SK-N-SH (cell line): Measurements from ENCODE around the gene LTK. TPM values are rescaled to one million over a fixed set of nuclear protein-coding genes. Genes with fewer than 3 reads are reported as not detected.

ENCODE experiments used
- CTCF ChIA-PET: fragments of 300-600, 350-600 bp; formaldehyde crosslinking; extraction: SDS; loops from one replicate; lab custom pipeline; 2021; lab: Yijun Ruan, JAX
- POLR2A ChIA-PET: fragments of 350-600 bp; sonication (Branson Sonifier 250); formaldehyde crosslinking; extraction: SDS; loops from one replicate; lab custom pipeline; 2020; ENCODE audit warnings: antibody characterized with exemption, inconsistent platforms; lab: Yijun Ruan, JAX
- DNase-seq: peaks from one replicate; pipeline ENCODE4 v3.0.0; 2012
- H2AFZ ChIP-seq: fragments of 200-600 bp; sonication (generic); 2 replicates; pipeline ENCODE4 v1.8.1; 2016; ENCODE audit warnings: antibody characterized with exemption, mild to moderate bottlenecking, low read depth
- H3F3A ChIP-seq: fragments of 200-600 bp; sonication (generic); replicated peaks from 2 replicates; pipeline ENCODE3; 2016; ENCODE audit warnings: antibody characterized with exemption, mild to moderate bottlenecking; ENCODE audit not compliant: insufficient read depth
- H3K27ac ChIP-seq, 2 experiments: fragments of 200-500 bp in 1 of 2; fragments of 200-600 bp in 1 of 2; sonication (Bioruptor generic) in 1 of 2; sonication (generic), shearing (Covaris generic) in 1 of 2; 2 replicates each; pipeline versions ENCODE4 v1.5.1 to v1.6.1; 2014 to 2016; ENCODE audit warnings: low read depth in 2 of 2, inconsistent platforms in 1 of 2, low read length in 1 of 2, mild to moderate bottlenecking in 1 of 2, mixed read lengths in 1 of 2
- H3K27me3 ChIP-seq: fragments of 200-600 bp; sonication (generic), shearing (Covaris generic); 2 replicates; pipeline ENCODE4 v1.6.1; 2016; ENCODE audit warnings: mixed run types; ENCODE audit not compliant: insufficient read depth
- H3K36me3 ChIP-seq, 2 experiments: fragments of 200-500 bp in 1 of 2; fragments of 200-600 bp in 1 of 2; sonication (Bioruptor generic) in 1 of 2; sonication (generic) in 1 of 2; replicated peaks in 1 of 2; 2 replicates each; pipeline versions ENCODE3 to v1.5.1; 2014 to 2016; ENCODE audit warnings: low read length in 1 of 2, mild to moderate bottlenecking in 1 of 2; ENCODE audit not compliant: insufficient read depth in 2 of 2, control insufficient read depth in 1 of 2
- H3K4me1 ChIP-seq, 2 experiments: fragments of 200-500 bp in 1 of 2; fragments of 200-600 bp in 1 of 2; sonication (Bioruptor generic) in 1 of 2; sonication (generic), shearing (Covaris generic) in 1 of 2; 2 replicates each; pipeline versions ENCODE4 v1.5.1 to v1.6.1; 2014 to 2016; ENCODE audit warnings: low read depth in 1 of 2, low read length in 1 of 2, mixed run types in 1 of 2; ENCODE audit not compliant: insufficient read depth in 2 of 2, control insufficient read depth in 1 of 2
- H3K4me2 ChIP-seq: fragments of 200-600 bp; sonication (generic), shearing (Covaris generic); 2 replicates; pipeline ENCODE4 v1.6.1; 2017; ENCODE audit warnings: mixed run types
- H3K4me3 ChIP-seq, 2 experiments: fragments of 200-500 bp in 1 of 2; fragments of 200-600 bp in 1 of 2; sonication (Bioruptor generic) in 1 of 2; sonication (generic), shearing (Covaris generic) in 1 of 2; 2 replicates each; pipeline versions ENCODE4 v1.5.1 to v1.8.1; 2014 to 2016; ENCODE audit warnings: low read depth in 2 of 2, inconsistent platforms in 1 of 2, low read length in 1 of 2, mild to moderate bottlenecking in 1 of 2, mixed read lengths in 1 of 2, moderate library complexity in 1 of 2
- H3K79me2 ChIP-seq: fragments of 200-600 bp; sonication (generic); 2 replicates; pipeline ENCODE4 v1.8.1; 2017; ENCODE audit warnings: mild to moderate bottlenecking; ENCODE audit not compliant: insufficient read depth
- H3K9ac ChIP-seq: fragments of 200-600 bp; sonication (generic); 2 replicates; pipeline ENCODE4 v1.6.1; 2017; ENCODE audit warnings: mixed run types
- H3K9me2 ChIP-seq: fragments of 200-600 bp; sonication (generic); 2 replicates; pipeline ENCODE4 v1.6.1; 2017; ENCODE audit warnings: mixed run types
- H3K9me3 ChIP-seq: fragments of 200-600 bp; sonication (generic); 2 replicates; pipeline ENCODE4 v1.6.1; 2017; ENCODE audit warnings: mixed run types, mild to moderate bottlenecking, moderate library complexity
- H4K20me1 ChIP-seq: fragments of 200-600 bp; sonication (generic); 2 replicates; pipeline ENCODE4 v1.6.1; 2017; ENCODE audit warnings: mild to moderate bottlenecking, mixed run types; ENCODE audit not compliant: insufficient read depth
- EP300 ChIP-seq, 2 experiments: IDR thresholded peaks; 2 replicates each; pipeline versions ENCODE4 v1.4.0 to v1.6.1; 2012; ENCODE audit warnings: borderline replicate concordance in 1 of 2, low read depth in 1 of 2, low read length in 1 of 2
- FOSL2 ChIP-seq: IDR thresholded peaks from 2 replicates; pipeline ENCODE4 v1.4.0; 2012; ENCODE audit warnings: low read depth, mild to moderate bottlenecking, moderate library complexity, borderline replicate concordance
- FOXJ3 ChIP-seq: sonication (generic); formaldehyde crosslinking; IDR thresholded peaks from 2 replicates; pipeline ENCODE4 v1.5.1; 2020; ENCODE audit warnings: mild to moderate bottlenecking, missing genetic modification reagents
- IRF3 ChIP-seq: fragments of 150-350 bp; IDR thresholded peaks from 2 replicates; pipeline ENCODE4 v1.6.1; 2016; ENCODE audit warnings: mild to moderate bottlenecking, low read depth, low read length
- MXI1 ChIP-seq: IDR thresholded peaks from 2 replicates; pipeline ENCODE4 v1.6.1; 2012; ENCODE audit warnings: mild to moderate bottlenecking, low read depth, low read length, improper control_type of control experiment
- POLR2AphosphoS5 ChIP-seq: IDR thresholded peaks from 2 replicates; pipeline ENCODE4 v1.6.1; 2012; ENCODE audit warnings: low read depth, low read length
- REST ChIP-seq: IDR thresholded peaks from 2 replicates; pipeline ENCODE4 v1.6.1; 2012; ENCODE audit warnings: mild to moderate bottlenecking, low read depth, low read length, moderate library complexity
- TCF12 ChIP-seq: IDR thresholded peaks from 2 replicates; pipeline ENCODE4 v1.4.0; 2012
- USF1 ChIP-seq: IDR thresholded peaks from 2 replicates; pipeline ENCODE4 v1.4.0; 2012; ENCODE audit warnings: low read depth, borderline replicate concordance
- USF2 ChIP-seq: fragments of 150-350 bp; IDR thresholded peaks from 2 replicates; pipeline ENCODE4 v1.6.1; 2017; ENCODE audit warnings: antibody characterized with exemption, low read length, low read depth, borderline replicate concordance
- YY1 ChIP-seq: IDR thresholded peaks from 2 replicates; pipeline ENCODE4 v1.4.0; 2012; ENCODE audit warnings: low read depth, mild to moderate bottlenecking
- WGBS: methylation state at CpG from one replicate; pipeline ENCODE4 v1.1.6; 2017; ENCODE audit warnings: low lambda C conversion rate; 5-methylcytosine and 5-hydroxymethylcytosine counted together
- polyA plus RNA-seq, 3 experiments: library from polyadenylated mRNA; depleted of rRNA; stranded (reverse); fragments of >200 nt; gene quantifications; 2 replicates each; pipeline ENCODE4 v1.2.3, GENCODE V29; 2012

LTK gene
- polyA plus RNA-seq, 1 of the 3 experiments (the other 2 are of a cell fraction): 0.07 TPM

- no peak overlapping the region for H2AFZ ChIP-seq
- no peaks in the 10 kb centered on the region for H4K20me1 ChIP-seq
- no peaks in the 10 kb centered on the region for H3K27me3 ChIP-seq
- no peaks in the 10 kb centered on the region for H3K79me2 ChIP-seq
- no peak for DNase-seq
- no peaks in the 10 kb centered on the region for H3K9me3 ChIP-seq
- no peak overlapping the region for H3K27ac ChIP-seq
- H3K9me2 ChIP-seq: no peaks in the 10 kb centered on the region
- no peak for TF ChIP-seq IRF3
- TF ChIP-seq YY1: no peak
- TF ChIP-seq FOSL2: no peak
- TF ChIP-seq POLR2AphosphoS5: no peak
- no peak for TF ChIP-seq FOXJ3 (CRISPR knock-in tag)
- TF ChIP-seq REST: no peak
- no peak for TF ChIP-seq USF2
- no peak for TF ChIP-seq MXI1
- no peak for TF ChIP-seq USF1
- no peak for TF ChIP-seq TCF12
- TF ChIP-seq EP300 (IDR thresholded peaks at IDR 0.05; ENCODE audit: borderline replicate concordance in 1 of 2, low read depth in 1 of 2, low read length in 1 of 2): no peak
- no peak overlapping the region for H3K9ac ChIP-seq
- H3K4me2 ChIP-seq: no peak overlapping the region
- H3F3A ChIP-seq: no peaks in the 10 kb centered on the region
- H3K4me3 ChIP-seq: no peak overlapping the region
- ChIA-PET CTCF (interaction anchor here (1.1 to 1.2 kb wide), 2 partner anchors 8 to 55 kb away, joined by 3 to 4 read pairs; no protein-coding TSS in a partner anchor), POLR2A (interaction anchor here (0.5 to 1.5 kb wide), 3 partner anchors 12 to 103 kb away, joined by 3 to 5 read pairs (median 3); no protein-coding TSS in a partner anchor)
- H3K4me1 ChIP-seq: no peaks in the 10 kb centered on the region
- H3K36me3 ChIP-seq: peaks cover 6 to 7% of the 10 kb centered on the region in 2 experiments
- WGBS: 100% methylated on average over 2 of the region's 17 CpGs
Observed at GRCh38 chr15:41520636-41521035, 7.0 kb upstream of the LTK start.
